Suppressor macrophage treated with lipopolysaccharide for 1 hour (primary cell): ENCODE data around the gene NEMP2.
A peak's percentile ranks its signal among the peaks of the same experiment; 100 is the strongest.
"Not testable (repeated sequence)": the region's sequence is repeated elsewhere in the genome, so short reads cannot be mapped to it uniquely, and the experiment has no call there.

ENCODE experiments used
- DNase-seq, 3 donors: peaks; one replicate each; pipeline ENCODE4 v3.0.0-alpha.2; 2020 to 2022

NEMP2 gene

DNA sequence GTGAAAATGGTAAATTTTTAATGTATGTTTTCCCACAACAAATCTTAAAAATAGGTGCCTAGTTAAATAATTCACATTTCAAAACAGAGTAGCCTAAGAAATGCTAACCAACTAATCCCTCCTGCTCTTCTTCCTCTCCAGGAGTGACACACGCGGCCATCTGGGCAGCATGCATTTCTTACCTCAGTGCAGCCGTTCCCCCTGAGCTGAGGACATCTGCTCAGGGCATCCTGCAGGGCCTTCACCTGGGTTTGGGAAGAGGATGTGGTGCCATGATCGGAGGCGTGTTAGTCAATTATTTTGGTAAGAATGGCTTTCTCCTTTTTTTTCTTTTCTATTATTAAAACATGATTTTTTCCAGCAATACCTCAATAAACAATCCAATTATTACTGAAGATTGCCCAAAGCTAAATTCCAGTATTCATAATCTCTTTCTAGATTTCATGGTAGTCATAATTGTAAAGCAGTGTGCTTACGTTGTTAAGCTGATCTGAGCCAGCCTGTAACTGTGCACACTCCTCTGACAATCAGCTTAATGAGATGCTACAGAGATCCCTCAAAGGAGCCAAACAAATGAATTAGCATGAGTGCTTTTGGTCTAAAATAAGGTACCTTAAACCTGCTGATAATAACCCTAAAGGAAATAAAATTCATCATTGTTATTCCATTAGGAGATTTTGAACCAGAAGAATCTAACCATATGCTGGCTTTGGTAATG lies 45.8 kb downstream of the NEMP2 start:
- no peak for DNase-seq

DNA sequence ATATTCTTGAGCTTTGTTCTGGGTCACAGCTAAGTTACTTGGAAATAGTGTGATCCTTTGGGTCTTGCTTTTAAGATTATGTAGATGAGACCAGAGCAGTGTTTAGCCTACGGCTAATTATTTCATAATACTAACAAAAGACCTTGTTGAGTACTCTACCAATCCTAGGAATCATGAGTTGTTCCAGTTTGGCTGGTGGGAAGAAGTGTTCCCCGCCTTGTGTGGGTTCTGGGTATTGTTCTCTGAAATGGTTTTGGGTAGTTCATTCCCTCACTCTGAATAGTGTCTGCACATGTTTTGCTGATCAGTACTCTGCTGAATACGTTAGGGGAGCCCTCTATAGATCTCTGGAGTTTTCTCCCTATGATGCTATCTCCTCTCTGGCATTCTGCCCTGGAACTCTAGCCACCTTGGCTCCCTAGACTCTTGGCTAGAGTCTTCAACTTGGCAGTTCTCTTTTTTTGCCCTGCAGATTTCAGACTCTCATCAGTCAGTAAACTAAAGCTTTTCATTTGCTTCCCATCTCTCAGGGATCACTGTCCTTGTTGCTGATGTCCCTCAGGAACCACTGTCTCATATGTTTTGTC lies 48.4 kb downstream of the NEMP2 start:
- no peak for DNase-seq

DNA sequence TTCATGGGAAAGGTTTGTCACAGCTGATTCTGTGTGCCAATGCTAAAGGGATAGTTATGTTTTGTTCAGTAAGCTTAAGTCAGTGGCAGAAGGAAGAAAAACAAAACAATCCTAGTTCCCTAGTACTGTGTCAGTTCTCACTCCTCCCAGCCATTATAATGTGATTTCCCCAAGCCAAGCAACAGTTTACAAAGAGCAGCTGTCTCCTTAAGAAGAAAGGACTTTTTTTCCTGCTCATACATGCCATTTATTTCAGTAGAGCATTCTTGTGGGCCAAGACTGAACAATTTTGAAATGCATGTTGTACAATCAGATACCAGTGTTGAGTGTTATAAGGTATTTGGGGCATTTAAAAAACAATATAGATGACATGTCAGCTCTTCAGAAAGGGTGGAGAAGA lies 52.1 kb downstream of the NEMP2 start:
- no peak for DNase-seq

DNA sequence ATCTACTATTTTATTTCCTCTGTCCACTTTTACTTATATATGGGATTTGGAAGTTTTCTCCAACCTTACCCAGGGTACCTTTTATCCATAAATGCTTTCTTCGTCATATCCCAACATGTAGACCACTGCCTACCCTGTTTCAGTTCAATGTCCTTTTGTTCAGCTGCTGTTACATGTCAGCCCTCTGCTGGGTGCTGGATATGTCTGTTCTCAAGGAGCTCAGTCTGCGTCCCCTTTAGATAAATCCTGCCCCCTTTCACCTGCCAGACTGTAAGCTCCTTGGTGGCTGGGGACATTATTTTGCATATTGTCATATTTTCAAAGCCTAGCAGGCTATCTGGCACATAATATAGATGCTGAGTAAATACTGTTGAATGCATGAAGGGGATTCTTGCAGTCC lies 53.2 kb downstream of the NEMP2 start:
- DNase-seq = no peak

DNA sequence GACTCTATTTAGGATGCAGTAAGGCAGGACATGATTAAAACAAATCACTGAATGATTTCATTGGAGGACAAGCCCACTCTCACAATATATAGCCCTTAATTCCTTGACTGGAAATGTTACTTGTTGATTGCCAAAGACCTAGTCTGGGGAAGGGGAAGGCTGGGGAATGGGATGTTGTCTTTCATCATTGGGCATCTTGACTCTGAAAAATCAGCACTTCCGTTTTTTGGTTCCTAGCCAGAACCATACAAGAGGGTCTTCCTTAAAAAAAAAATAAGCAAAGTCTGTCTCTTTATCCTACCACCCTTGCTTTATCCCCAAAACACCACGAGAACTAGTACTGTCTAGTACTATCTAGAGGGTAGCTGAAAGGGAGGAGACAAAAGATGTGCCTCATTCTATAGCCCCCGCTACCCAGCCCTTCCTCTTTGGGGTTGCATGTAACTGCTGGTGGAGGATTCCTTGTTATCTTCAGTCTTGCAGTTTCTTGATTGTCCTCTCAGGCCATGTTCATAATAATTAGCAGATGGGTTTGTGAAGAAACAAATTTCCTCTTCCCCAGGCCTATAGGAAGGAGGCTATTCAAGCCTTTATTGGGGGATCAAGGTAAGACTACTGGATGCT lies 55.8 kb downstream of the NEMP2 start:
- DNase-seq = no peak

DNA sequence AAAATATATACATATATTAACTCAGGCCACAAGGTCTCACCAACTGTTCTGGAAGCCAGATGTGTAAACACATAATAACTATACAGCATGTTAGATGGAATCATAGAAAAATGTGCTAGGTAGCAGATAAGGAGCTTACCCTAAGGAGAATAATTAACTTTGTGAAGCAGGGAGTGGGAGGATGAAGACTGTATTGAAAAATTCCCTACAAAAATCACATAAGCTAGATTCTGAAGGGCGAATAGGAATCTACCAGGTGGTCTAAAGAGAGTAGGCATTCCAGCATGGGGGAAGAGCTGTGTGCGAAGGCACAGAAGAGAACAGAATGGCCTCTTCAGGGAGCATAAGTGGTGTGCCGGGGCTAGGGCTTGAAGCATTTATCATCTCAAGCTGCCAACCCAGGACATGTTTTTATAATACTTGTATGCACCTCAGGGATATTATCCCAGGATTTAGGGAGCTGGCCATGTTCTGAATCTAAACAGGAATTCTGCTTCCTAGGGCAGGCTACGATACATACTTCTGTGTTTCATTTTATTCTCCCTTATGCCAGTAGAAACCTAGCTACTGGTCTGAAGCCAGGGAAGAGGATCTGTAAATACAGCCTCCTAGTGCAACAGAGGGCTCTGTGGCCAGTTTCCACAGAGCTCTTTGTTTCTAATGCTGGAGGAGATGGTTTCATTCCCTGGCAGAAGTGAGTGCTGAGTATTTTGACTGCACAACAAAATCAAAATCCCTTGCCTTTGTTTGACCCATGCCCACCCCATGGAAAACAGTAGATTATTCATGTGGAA lies 56.7 kb downstream of the NEMP2 start:
- no peak for DNase-seq

DNA sequence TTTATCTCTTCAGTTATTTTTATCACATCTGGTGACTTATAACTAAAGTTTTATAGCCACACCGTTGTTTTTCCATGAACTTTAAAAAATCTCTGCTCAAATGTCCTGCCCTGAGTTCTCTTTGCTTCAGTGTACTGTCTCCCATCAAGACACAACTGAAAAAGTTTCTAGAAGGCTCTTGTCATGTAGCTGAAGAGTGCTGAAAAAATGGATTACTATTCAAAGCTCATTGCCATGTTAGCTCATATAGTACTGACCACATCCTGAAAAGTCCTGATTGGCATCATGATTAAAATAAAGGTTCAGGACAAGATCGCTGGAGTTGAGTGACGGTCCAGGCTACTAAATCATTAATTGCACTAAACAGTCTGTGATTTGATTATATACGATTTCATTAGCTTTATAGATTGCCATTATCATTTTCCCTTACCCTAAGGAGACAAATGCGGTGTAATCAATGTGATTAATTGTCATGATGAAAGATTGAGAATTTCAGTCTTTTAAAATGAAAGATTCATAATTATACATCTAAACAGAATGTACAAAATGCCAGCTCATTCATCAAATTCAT lies 64.2 kb downstream of the NEMP2 start:
- DNase-seq = no peak

DNA sequence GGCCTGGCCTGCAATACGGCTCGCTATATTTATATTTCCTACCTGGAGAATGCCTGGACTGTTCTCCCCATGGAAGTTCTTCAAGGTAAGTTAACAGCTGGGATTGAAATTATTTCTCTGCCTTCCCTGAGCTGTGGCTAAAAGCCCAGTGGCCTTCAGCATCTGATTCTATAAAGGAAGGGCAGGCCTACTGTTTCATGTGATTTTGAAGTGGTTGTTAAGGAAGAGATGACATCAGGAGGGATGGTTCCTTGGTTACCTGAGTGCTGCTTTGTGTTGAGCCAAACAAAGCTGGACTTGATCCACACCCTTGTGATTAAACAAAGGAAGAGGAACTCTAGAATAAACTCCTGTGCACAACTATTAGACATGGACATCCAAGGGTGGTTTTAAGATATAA lies 64.8 kb downstream of the NEMP2 start:
- DNase-seq = peak in 2 of 3 donors; percentile 5 to 7

DNA sequence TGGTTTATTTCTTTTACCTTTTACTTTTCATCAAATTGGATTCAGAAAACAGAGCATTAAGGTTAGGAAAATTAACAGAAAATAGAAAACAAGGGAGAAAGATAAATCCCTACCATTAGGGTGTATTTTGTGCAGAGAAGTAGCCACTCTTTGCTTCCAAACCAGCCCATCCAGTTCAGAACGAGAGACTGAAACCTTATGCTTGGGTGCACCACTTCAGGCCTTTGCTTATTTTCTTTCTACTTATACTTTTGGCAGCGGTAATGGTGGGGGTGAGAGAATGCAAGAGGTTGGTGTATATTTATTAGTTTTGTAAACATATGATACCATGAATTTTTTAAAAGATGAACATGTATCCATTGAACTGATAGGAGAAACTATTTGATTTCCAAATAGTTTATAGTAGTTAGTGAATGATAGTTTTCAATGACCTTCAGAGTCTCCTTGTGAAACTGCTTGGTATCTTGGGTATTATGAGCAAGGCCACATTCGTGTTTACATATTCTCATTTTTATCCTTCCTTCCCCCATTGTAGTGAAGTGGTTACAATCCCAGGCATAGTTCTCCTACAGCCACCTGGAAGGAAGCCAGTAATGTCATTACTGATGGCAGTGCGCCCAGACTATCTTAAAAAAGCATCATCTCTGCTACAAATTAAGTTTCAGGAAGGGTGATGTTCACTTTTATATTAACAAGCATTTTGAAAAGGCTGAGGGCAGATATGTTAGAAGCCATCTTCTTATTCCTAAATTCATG lies 65.5 kb downstream of the NEMP2 start:
- peak; percentile 6 to 27 (median 7) for DNase-seq

DNA sequence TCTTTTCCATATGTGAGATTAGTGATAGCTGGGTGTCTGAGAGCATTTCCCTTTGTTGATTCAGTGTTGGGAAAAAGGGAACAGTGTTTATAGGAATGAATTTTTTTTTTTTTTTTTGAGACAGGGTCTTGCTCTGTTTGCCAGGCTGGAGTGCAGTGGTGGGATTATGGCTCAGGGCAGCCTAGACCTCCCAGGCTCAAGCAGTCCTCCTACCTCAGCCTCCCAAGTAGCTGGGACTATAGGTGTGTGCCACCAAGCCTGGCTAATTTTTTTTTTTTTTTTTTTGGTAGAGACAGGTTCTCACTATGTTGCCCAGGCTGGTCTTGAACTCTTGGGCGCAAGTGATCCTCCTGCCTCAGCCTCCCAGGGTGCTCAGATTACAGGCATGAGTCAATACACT lies 66.2 kb downstream of the NEMP2 start:
- not testable (repeated sequence) for DNase-seq

DNA sequence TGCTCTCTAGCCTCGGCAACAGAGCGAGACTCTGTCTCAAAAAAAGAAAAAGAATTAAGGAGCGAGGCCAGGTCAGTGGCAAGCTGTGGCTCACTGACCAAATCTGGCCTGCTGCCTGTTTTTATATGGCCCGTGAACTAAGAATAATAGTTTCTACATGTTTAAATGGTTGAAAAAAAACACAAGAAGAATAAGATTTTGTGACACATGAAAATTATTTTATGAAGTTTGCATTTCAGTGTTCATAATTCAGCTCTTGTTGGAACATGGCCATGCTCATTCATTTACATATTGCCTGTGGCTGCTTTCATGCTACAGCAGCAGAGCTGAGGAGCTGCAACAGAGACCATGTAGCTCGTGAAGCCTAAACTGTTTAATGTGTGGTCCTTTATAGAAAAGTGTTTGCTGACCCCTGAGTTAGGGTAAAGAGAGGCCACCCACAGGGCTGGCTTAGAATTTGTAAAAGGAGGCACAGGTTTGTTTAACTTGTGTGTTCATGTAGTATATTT lies 66.9 kb downstream of the NEMP2 start:
- DNase-seq = no peak

DNA sequence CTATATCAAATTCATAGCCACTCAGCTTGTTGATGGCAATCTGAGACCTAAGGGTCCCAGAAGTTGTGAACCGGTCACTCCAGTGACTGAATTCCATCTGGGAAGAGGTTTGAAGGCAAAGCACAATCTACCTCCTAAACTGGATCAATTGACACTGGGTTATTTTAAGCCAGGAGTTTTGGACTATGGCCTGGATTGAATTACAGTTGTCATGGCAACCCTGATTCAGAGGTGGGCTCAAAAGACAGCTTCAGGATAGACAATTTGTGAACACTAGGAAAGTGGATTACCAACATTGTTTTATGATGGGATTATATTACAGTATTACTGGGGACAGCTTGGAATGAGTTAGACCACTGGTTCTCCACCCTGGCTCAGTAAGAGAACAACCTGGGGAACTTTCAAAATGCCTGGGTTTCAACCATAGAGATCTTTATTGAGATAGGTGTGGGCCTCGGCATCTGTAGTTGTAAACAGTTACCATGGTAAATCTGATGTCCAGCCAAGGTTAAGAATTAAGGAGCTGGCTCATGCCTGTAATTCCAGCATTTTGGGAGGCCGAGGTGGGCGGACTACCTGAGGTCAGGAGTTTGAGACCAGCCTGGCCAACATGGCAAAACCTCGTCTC lies 67.6 kb downstream of the NEMP2 start:
- no peak for DNase-seq

DNA sequence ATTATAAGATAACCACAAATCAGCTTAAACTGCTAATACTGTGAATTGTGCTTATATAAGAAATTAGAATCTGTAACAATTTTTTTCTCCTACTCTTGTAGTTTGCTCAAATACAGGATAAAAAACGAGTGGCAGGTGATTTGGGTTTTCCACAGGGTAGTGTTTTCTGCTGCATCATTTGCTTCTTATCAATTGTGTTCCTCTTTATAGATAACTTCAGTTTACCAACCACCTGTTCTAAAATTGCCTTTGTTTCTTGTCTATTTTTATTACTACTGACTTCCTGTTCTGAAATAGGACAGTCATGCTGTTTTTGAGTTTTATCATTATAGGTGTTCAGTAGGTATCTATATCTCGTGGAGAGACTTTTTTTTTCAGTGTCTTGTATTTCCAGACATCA lies 69.5 kb downstream of the NEMP2 start:
- no peak for DNase-seq

DNA sequence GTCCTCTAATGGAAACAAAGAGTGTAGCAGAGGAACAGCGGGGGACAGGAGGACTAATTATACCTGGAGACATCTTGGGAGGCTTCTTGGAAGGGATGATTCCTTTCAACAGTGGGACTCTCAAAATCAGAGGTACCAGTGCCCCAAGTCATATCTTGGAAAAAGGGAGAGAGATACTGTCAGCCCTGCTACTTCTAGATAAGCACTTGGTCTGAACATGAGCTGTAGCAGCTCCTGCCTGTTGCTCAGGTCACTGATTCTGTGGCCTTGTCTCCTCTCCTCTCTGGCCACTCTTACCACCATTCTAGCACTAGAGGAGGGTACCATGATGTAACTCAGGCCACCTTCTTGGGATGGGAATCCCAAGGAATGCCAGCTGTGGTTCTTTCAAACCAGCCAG lies 71.9 kb downstream of the NEMP2 start:
- DNase-seq = no peak

DNA sequence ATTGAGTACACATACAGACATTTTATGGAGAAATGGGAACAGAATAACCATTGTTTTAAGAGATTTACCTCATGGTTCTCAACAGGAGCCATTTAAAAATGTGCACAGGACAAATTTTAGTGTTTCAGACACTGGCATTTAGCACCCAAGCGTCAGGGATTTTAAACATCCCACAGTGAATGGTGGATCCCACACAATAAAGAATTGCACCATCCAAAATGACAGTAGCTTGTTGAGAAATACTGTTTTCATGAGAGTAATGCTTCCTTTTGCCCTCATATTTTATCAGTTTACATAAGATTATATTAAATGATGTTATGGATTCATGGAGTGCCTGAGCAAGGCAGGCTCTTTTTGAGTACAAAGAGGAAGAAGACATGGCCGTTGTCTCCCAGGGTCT lies 72.3 kb downstream of the NEMP2 start:
- peak; percentile 5 to 35 (median 30) for DNase-seq

DNA sequence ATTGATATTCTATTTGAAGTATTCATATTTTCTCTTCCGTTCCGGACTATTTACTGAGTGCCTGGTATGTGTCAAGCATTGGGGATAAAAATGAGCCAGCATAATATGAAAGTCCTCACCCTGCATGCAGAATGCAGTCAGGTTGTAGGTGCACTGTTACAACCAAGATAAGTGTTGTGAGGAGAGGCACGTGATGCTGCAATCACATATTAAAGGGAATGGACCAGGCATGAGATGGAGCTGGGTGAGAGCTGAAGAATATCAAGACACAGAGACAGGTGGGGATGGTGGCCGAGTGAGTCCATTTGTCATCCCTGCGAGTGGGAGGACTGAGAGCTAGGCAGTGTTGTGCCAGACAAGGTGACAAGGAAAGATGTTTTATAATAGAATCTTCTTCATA lies 74.0 kb downstream of the NEMP2 start:
- no peak for DNase-seq

DNA sequence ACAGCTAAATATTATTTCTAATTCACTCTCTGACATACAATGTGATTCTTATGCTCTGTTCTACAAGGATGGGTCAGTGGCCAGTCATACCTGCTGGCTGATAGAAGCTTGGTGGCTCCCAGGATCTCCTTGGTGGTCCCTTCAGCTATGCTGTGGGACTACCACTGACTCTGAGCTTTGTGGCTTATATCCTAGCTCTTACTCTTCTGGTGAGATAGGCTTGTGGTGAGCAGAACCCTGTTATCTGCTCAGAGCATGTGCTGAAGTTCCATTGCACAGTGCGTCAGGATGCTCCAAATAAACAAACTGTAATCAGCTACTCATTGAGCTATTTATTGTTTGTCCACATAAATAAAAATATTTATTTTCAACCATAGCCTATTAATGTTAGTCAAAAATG lies 74.6 kb downstream of the NEMP2 start:
- DNase-seq = no peak

DNA sequence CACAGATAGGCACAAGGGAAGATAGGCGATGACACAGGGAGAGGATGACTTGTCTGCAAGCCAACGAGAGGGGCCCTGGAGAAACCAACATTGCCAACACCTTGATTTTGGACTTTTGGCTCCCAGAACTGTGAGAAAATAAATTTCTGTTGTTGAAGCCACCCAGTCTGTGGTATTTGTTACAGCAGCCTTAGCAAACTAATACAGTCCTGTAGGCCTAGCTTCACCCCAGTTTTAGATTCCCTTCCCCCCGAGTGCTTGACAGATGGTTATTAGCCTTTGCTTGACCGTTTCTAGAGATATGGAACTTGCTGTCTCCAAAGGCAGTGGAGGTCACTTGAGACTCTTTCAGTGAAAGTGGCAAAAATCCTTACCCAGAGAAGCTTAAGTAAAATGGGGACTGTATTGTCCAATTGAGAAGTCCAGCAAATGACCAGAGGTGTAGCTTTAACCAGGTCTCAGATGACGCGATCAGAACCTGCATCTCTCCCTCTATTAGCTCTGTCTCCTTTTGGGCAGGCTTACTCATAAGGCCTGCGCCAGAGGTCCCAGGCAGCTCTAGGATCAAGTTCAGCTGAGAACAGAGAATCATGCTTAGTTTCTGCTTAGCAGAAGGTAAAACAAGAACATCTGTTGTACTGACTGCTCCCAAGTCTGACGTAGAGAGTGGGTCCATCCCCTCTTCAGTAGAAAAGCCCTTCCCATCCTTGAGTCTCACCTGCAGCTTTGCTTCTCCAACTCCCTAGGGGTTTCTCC lies 76.0 kb downstream of the NEMP2 start:
- no peak for DNase-seq

DNA sequence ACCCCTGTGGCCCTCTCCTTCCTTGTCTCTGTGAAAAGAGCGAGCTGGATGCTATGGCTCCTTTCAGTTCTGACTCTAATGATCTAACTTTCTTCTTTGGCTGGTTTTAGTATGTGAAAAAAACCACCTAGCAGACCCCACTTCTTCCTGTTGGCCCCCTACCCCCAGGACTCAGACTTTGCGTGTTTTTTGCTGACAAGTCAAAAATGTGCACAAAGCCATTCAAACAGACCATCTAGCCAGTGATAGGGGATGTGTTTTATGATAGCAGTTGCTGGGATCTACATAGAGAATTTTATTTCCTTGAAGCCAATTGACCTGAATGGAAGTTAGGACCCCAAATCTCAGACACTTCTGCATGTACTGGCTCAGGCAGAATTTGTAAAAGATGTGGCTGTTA lies 77.3 kb downstream of the NEMP2 start:
- DNase-seq = no peak

DNA sequence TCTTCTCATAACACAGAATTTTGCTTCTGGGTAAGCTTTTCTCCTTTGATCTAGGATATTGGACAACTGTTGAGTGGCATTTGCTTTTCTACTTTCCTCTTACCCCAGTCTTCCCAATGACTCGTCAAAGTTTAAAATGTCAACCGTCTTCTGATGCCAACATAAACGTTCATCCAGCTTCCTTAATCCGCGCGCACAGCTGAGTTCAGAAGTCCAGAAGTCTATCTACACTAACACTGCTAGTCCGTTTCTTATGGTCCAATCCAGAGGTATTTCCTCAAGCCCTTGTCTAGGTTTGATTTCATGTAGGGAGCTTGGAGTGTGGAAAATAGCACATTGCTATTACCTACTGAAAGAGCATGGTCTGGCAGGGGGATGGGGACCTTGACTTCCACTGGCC lies 77.7 kb downstream of the NEMP2 start:
- no peak for DNase-seq
